Hepatocyte (in vitro differentiated cells): Measurements from ENCODE around the gene CCM2.

Source experiments
- CTCF ChIP-seq: fragments of 200-600 bp; sonication (generic); IDR thresholded peaks from 2 replicates; pipeline ENCODE4 v1.5.1; 2016; ENCODE audit warnings: antibody characterized with exemption, mild to moderate bottlenecking; ENCODE audit not compliant: poor library complexity
- EZH2 ChIP-seq: fragments of 200-600 bp; sonication (generic); IDR thresholded peaks from 2 replicates; pipeline ENCODE4 v1.6.1; 2016; ENCODE audit warnings: antibody characterized with exemption, mild to moderate bottlenecking, borderline replicate concordance

DNA sequence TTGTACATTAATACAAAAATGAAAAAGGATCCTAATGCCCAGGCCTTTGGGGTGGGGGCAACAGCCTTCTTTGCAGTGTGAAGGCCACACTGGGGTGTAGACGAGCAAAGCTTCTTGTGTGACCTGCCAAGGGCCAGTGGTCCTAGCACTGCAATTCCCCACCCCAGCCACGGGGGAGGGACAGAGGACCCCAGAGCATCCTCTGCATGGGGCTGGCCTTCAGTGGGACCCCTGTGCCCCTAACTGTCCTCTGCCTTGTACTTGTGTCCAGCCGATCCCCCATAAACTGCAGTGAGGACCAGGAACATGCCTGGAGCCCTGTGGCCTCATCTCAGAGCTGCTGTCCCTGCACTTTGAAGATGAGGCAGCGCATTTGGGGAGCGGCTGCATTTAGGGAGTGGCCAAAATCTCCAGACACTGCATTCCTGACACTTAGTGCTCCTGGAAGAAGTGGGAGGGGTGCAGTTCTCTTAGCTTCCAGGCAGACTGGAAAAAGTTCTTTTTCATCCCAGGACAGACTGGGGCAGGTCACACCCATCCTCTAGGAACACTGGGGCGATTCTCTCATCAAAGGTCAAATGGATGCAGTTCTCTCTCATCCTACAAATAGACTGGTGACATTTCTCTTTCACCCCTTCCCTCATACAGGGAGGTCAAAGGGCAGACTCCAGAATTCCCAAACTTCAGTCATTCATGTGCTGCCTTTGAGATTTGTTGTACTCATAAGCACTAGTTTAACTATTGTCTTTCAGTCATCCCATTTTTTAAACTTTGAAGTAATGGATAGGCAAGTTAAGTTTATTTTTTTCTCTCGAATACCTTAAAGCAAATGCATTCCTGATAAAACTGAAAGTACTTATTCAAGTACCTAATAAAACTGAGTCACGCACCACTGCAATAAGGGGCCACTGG, 20.3 kb upstream of the CCM2 start:
- TF ChIP-seq CTCF (no peak), EZH2 (no peak)
